GM21619 (cell line): ENCODE results near the gene OTUD3.

Source experiments
- ATAC-seq: cut with Tn5 transposase; IDR thresholded peaks from one replicate; pipeline ENCODE4 v1.9.1; 2021; ENCODE audit not compliant: unreplicated experiment

The OTUD3 gene

DNA sequence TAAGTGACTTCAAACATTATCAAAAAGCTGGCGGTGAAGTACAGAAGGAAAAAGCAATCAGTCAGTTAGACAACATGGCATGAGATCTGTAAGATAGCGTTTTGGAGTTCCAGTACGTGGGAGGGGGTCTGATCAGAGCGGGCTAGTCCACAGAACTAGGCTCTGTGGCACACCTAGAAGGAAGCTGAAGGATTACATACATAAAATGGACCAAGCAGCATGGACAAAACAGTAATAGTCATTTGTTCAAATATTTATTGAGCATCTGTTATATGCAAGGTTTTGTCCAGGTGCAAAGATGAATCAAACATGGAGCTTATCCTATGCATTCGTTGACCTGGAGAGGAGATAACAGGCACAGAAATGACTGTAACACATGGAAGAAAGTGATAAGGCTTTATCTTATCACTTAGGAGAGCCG lies 64.1 kb downstream of the OTUD3 start:
- ATAC-seq = no peak

DNA sequence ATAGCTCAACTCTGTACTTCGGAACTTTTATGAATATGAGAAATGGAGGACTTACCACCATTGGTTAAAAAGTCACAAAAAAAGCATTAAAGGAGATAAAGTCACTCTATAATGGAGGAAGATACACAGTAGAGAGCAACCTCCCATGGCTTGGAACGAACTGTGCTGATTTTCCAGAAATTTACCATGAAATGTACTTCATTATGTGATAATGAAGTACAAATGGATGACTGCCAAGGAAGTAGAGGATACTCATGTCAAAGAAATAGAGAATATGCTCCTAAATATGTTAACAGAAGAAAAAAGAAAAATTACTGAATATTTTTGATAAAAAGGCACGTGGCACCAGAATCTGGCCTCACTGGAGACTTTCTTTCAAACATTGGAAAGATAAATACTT lies 64.8 kb downstream of the OTUD3 start:
- no peak for ATAC-seq

DNA sequence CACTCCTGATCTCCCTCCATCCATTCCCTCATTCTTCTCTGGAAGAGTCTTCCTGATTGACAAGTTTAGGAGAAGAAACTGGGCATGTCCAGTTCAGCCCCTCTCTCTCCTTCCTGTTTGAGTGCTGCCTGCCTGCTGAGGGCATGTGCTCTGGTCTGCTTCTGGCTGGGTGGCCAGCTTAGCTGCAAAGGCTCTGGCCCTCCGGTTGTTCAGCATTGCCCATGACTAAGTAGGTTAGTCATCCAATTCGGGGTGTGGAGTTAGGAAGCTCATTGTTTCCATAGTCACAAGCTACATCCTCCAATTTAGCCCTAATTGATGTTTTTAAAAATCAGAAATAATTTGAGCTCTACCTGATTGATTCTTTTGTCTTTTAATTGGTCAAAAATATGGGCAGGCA lies 66.8 kb downstream of the OTUD3 start:
- no peak for ATAC-seq

DNA sequence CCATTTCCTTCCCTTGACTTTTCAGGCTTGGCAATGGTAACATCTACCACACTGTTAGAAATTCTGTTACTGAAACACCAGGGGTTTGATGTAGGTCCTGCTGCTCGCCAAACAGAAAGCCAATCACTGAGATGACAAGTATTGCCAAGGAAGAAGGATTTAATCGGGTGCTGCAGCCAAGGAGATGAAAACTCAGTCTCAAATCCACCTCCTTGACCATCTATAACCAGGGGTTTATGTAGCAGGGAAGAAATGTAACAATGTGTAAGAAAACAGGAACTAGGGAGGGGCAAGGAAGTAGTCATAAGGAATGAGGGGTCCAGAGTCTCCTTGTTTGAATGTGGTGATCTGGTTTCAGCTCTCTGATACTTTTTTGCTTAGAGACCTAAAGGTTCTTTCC lies 71.9 kb downstream of the OTUD3 start:
- no peak for ATAC-seq

DNA sequence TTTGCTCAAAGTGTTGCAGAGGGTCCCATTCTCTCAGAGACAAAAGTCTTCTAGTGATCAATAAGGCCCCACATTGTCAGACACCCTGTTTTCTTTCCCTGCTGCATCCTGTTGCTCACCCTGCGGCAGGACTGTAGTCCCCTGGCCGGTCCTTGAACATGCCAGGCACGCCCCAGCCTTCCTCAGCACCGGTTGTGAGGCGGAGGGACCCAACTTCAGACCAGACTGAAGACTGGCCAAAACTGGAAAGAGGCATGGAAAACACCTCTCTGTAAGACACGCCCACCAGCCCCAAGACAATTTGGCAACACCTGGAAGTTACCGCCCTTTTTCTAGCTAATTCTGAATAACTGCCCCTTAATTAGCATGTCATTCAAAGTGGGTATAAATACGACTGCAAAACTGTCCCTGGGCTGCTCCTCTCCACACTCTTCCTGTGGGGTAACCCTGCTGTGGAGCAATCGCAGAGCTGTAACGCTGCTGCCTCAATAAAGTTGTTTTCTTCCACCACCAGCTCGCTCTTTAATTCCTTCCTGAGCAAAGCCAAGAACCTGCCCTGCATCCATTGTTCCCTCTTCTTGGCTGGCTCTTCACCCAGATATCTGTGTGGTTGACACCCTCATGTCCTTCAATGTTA lies 73.5 kb downstream of the OTUD3 start:
- no peak for ATAC-seq

DNA sequence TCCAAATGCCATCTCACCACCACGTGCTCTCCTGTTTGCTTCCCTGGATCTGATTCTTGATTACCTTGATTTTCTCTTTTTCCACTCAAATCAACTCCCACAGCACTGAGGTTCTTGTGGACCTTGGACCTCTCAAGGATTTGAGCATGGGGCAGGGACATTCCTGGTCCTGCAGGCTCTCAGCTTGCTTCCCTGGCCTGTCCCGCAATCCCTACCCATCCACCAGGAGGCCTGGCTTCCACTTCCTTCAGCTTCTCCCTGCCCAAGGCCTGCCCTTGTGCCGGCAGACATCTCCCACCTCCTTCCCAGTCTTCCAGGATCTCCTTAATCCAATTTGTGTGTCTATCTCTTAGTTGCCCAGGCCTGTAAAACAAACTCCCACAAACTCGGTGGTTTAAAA lies 75.6 kb downstream of the OTUD3 start:
- ATAC-seq = no peak

DNA sequence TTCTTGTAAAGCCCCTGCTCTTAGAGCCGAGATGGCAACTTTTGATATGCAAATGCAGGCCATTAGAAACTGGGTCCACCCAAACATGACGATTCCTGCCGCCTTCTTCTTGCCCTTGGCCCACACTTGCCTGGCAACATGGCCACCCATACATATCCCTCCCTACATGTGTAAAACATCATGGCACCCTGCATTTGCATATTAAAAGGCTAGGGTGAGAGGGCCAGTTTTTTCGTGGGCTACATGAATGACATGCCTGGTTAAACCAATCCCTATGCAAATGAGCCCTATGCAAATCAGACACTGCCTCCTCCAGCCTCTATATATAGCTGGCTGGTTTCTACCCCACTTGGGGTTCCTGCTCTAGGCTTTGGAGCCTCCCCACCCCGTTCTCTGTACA lies 78.4 kb downstream of the OTUD3 start:
- ATAC-seq = no peak
